ENCODE measurements around the gene C2CD2. TPM values are rescaled to one million over a fixed set of nuclear protein-coding genes. Genes with fewer than 3 reads are reported as not detected.

C2CD2 gene
- total and polyA plus RNA-seq, 2 of the 8 experiments (the other 6 are each of a cell fraction or from before 2014, with no cell fraction given), result 10.4 to 13.0 TPM

DNA sequence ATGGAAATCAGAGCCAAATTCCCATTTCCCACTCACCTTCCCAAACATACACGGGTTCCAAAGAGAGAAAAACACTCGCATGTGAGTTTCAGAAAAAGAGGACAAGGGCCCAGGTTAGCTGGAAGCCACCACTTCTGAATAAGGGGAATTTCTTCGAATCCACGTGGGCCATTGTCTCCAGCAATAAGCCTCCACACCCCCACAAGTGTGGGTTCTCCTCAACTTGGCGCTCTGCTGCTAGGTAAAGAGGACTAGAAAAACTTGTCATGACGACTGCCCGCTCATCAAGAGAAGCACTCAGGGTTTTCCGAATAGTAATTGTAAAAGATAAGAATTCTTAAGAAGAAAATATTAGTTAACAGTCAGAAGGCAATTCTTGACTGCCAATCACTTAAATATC lies 105.3 kb downstream of the C2CD2 start:
- no peaks in the 10 kb centered on the region for H4K20me1 ChIP-seq (replicated peaks in 1 of 2; ENCODE audit: control insufficient read depth in 1 of 2, insufficient read depth in 2 of 2, low read length in 2 of 2)
- H3K9me3 ChIP-seq (ENCODE audit: insufficient read depth in 2 of 2, low read depth in 1 of 2, low read length in 1 of 2), result no peaks in the 10 kb centered on the region
- peaks cover 0 to 4% (median 0%) of the 10 kb centered on the region in 4 experiments; a peak in 1 of 7 replicates for H3K4me1 ChIP-seq (replicated peaks in 1 of 4; ENCODE audit: control insufficient read depth in 3 of 4, insufficient read depth in 4 of 4, low read length in 3 of 4)
- H3K23ac ChIP-seq (ENCODE audit: insufficient read length), result no peak overlapping the region
- H2AK5ac ChIP-seq (ENCODE audit: low read depth, low read length), result no peak overlapping the region
- ChIA-PET CTCF (ENCODE audit: partially characterized antibody) (interaction anchor here (1.0 to 2.6 kb wide), 10 partner anchors 9 to 565 kb away, joined by 3 to 15 read pairs (median 4); no protein-coding TSS in a partner anchor), POLR2A (ENCODE audit: partially characterized antibody) (no interaction called here)
- H3K27ac ChIP-seq (ENCODE audit: low read depth, low read length), result no peak overlapping the region
- no peak overlapping the region for H2BK15ac ChIP-seq (ENCODE audit: low read length)
- DNase-seq (ENCODE audit: low read depth in 1 of 2, low spot score in 2 of 2) (no peak), FAIRE-seq (no peak)
- H3K79me2 ChIP-seq (ENCODE audit: control insufficient read depth in 1 of 2, insufficient read depth in 2 of 2, low read length in 2 of 2), result no peaks in the 10 kb centered on the region
- no peaks in the 10 kb centered on the region; the same call in 1 of the 2 replicates for H3K79me1 ChIP-seq (ENCODE audit: low read depth, low read length)
- H2AFZ ChIP-seq (ENCODE audit: low read length), result no peak overlapping the region
- TF ChIP-seq SUZ12 (IDR thresholded peaks at IDR 0.05; ENCODE audit: low read length) (no peak), NANOG (IDR thresholded peaks at IDR 0.05; ENCODE audit: insufficient read depth, low read depth, low read length, poor library complexity, severe bottlenecking) (no peak), HDAC6 (IDR thresholded peaks at IDR 0.05; ENCODE audit: low read depth, low read length) (no peak), CEBPB (IDR thresholded peaks at IDR 0.05; ENCODE audit: low read depth, low read length) (no peak), JUN (IDR thresholded peaks at IDR 0.05; ENCODE audit: low read depth, low read length) (no peak), PHF8 (conservative IDR thresholded peaks at IDR 0.05; ENCODE audit: low read depth, low read length) (no peak), ATF2 (IDR thresholded peaks at IDR 0.05; ENCODE audit: low read length) (no peak), RXRA (IDR thresholded peaks at IDR 0.05; ENCODE audit: insufficient read depth, low read depth, low read length) (no peak), YY1 (IDR thresholded peaks at IDR 0.05; ENCODE audit: low read depth, low read length) (no peak), SRF (IDR thresholded peaks at IDR 0.05; ENCODE audit: low read depth, low read length) (no peak), SP1 (IDR thresholded peaks at IDR 0.05; ENCODE audit: low read depth, low read length) (no peak), GTF2F1 (IDR thresholded peaks at IDR 0.05; ENCODE audit: borderline replicate concordance, low read depth, low read length) (no peak)
- H3K4ac ChIP-seq (replicated peaks; ENCODE audit: insufficient read length, low read depth, low read length), result no peak overlapping the region
- no peaks in the 10 kb centered on the region for H3K36me3 ChIP-seq (ENCODE audit: control insufficient read depth in 2 of 4, insufficient read depth in 4 of 4, low read length in 3 of 4)
- no peak overlapping the region for H3K4me2 ChIP-seq (ENCODE audit: insufficient read depth in 1 of 2, low read depth in 2 of 2, low read length in 2 of 2)
- no peak overlapping the region for H3K18ac ChIP-seq (ENCODE audit: extremely low read depth, low read length)
- no peak overlapping the region for H3K14ac ChIP-seq (ENCODE audit: insufficient read length)
- H3K4me3 ChIP-seq (ENCODE audit: extremely low read depth in 1 of 4, insufficient read depth in 2 of 4, low read depth in 3 of 4, low read length in 4 of 4), result no peak overlapping the region
- no peak overlapping the region for H4K8ac ChIP-seq (ENCODE audit: extremely low read depth, insufficient read depth, low read length)
- H3K56ac ChIP-seq (replicated peaks; ENCODE audit: insufficient read length, low read depth, low read length), result no peak overlapping the region
- no peak overlapping the region for H4K91ac ChIP-seq (replicated peaks; ENCODE audit: insufficient read length, low read length)
- no peak overlapping the region for H4K5ac ChIP-seq (ENCODE audit: insufficient read length, low read depth, low read length)
- no peak overlapping the region for H2BK12ac ChIP-seq (ENCODE audit: low read depth, low read length)
- 86% methylated on average over 8 of the region's 8 CpGs; no CpG with 5 or more reads in 1 of the 2 experiments for WGBS, 2 experiments (ENCODE audit: extremely low coverage in 1 of 2, insufficient coverage in 1 of 2, insufficient read length in 1 of 2, insufficient replicate concordance in 2 of 2, low coverage in 1 of 2, low lambda C conversion rate in 2 of 2, missing lambda C conversion rate in 1 of 2)
- H2BK120ac ChIP-seq (replicated peaks; ENCODE audit: low read depth, low read length), result no peak overlapping the region
- H2BK5ac ChIP-seq (ENCODE audit: low read depth, low read length), result no peak overlapping the region
- H3K23me2 ChIP-seq (ENCODE audit: low read depth, low read length), result no peaks in the 10 kb centered on the region
- H3K9ac ChIP-seq (replicated peaks in 1 of 4; ENCODE audit: extremely low read depth in 1 of 4, low read depth in 3 of 4, low read length in 3 of 4), result no peak overlapping the region
- H3K27me3 ChIP-seq (replicated peaks in 1 of 4; ENCODE audit: control insufficient read depth in 3 of 4, extremely low read depth in 1 of 4, insufficient read depth in 3 of 4, low read length in 3 of 4), result no peaks in the 10 kb centered on the region
- no peak overlapping the region for H2BK20ac ChIP-seq (ENCODE audit: low read length)
